KMS-11 (cell line): ENCODE measurements around the gene VAC14.

Experiments used
- H2AFZ ChIP-seq: fragments of 200-600 bp; sonication (generic); 2 replicates; pipeline ENCODE4 v1.6.1; 2016; ENCODE audit warnings: antibody characterized with exemption, mixed run types, low read depth
- H3K27ac ChIP-seq: fragments of 200-600 bp; sonication (generic); 2 replicates; pipeline ENCODE4 v1.6.1; 2016; ENCODE audit warnings: mild to moderate bottlenecking, mixed run types
- H3K27me3 ChIP-seq: fragments of 200-600 bp; sonication (generic); 2 replicates; pipeline ENCODE4 v1.6.1; 2017; ENCODE audit warnings: mild to moderate bottlenecking, low read depth, mixed run types, moderate library complexity; ENCODE audit not compliant: insufficient read depth
- H3K36me3 ChIP-seq: fragments of 200-600 bp; sonication (generic); 2 replicates; pipeline ENCODE4 v1.6.1; 2017; ENCODE audit warnings: mild to moderate bottlenecking, mixed run types; ENCODE audit not compliant: insufficient read depth
- H3K4me1 ChIP-seq: fragments of 200-600 bp; sonication (generic); 2 replicates; pipeline ENCODE4 v1.6.1; 2016; ENCODE audit warnings: mild to moderate bottlenecking, low read depth, mixed run types; ENCODE audit not compliant: poor library complexity, severe bottlenecking
- H3K4me2 ChIP-seq: fragments of 200-600 bp; sonication (generic); 2 replicates; pipeline ENCODE4 v1.7.0; 2016; ENCODE audit warnings: mild to moderate bottlenecking, mixed run types
- H3K4me3 ChIP-seq: fragments of 200-600 bp; sonication (generic); IDR thresholded peaks from 2 replicates; pipeline ENCODE4 v1.6.1; 2017; ENCODE audit warnings: low read depth, low read length, mixed read lengths; ENCODE audit not compliant: insufficient read depth
- H3K79me2 ChIP-seq: fragments of 200-600 bp; sonication (generic); 2 replicates; pipeline ENCODE4 v1.6.1; 2016; ENCODE audit warnings: low read depth, mixed run types; ENCODE audit not compliant: insufficient read depth
- H3K9ac ChIP-seq: fragments of 200-600 bp; sonication (generic); 2 replicates; pipeline ENCODE4 v1.6.1; 2016; ENCODE audit warnings: mild to moderate bottlenecking, mixed run types
- H4K20me1 ChIP-seq: fragments of 200-600 bp; sonication (generic); 2 replicates; pipeline ENCODE4 v1.6.1; 2016; ENCODE audit warnings: mild to moderate bottlenecking, mixed run types; ENCODE audit not compliant: insufficient read depth
- CTCF ChIP-seq: fragments of 200-600 bp; sonication (generic); conservative IDR thresholded peaks from 2 replicates; pipeline ENCODE4 v1.6.1; 2017; ENCODE audit warnings: low read depth, mild to moderate bottlenecking, antibody characterized with exemption, low read length, moderate library complexity, mixed read lengths

Gene VAC14

GRCh38 chr16:70703041-70703834 lies 97.7 kb downstream of the VAC14 start:
- H3K4me3 ChIP-seq = no peak overlapping the region
- H4K20me1 ChIP-seq = no peaks in the 10 kb centered on the region
- no peak overlapping the region for H3K27ac ChIP-seq
- no peak overlapping the region for H3K9ac ChIP-seq
- H3K4me2 ChIP-seq = no peak overlapping the region
- TF ChIP-seq CTCF = no peak
- no peaks in the 10 kb centered on the region for H3K27me3 ChIP-seq
- no peaks in the 10 kb centered on the region for H3K79me2 ChIP-seq
- no peaks in the 10 kb centered on the region for H3K4me1 ChIP-seq
- H3K36me3 ChIP-seq = no peaks in the 10 kb centered on the region
- H2AFZ ChIP-seq = no peak overlapping the region

- no peak for TF ChIP-seq CTCF
- Histone ChIP-seq H3K36me3 (no peaks in the 10 kb centered on the region), H3K79me2 (no peaks in the 10 kb centered on the region), H3K9ac (no peak overlapping the region), H3K27me3 (no peaks in the 10 kb centered on the region), H3K4me1 (no peaks in the 10 kb centered on the region), H3K4me2 (no peak overlapping the region), H2AFZ (no peak overlapping the region), H3K4me3 (no peak overlapping the region), H4K20me1 (no peaks in the 10 kb centered on the region), H3K27ac (no peak overlapping the region)
These were observed 98.3 kb downstream of the VAC14 start for GRCh38 chr16:70702624-70703023.

GRCh38 chr16:70701998-70702397 lies 99.0 kb downstream of the VAC14 start:
- Histone ChIP-seq H3K27ac (no peak overlapping the region), H3K4me3 (no peak overlapping the region), H3K27me3 (no peaks in the 10 kb centered on the region), H3K9ac (no peak overlapping the region), H3K4me2 (no peak overlapping the region), H3K4me1 (no peaks in the 10 kb centered on the region), H4K20me1 (no peaks in the 10 kb centered on the region), H3K79me2 (no peaks in the 10 kb centered on the region), H2AFZ (no peak overlapping the region), H3K36me3 (no peaks in the 10 kb centered on the region)
- TF ChIP-seq CTCF = no peak

GRCh38 chr16:70701596-70701995 lies 99.4 kb downstream of the VAC14 start:
- TF ChIP-seq CTCF = no peak
- H4K20me1 ChIP-seq = no peaks in the 10 kb centered on the region
- no peak overlapping the region for H3K27ac ChIP-seq

More at GRCh38 chr16:70701596-70701995, 99.4 kb downstream of the VAC14 start:
- no peaks in the 10 kb centered on the region for H3K4me1 ChIP-seq
- H3K79me2 ChIP-seq = no peaks in the 10 kb centered on the region
- no peak overlapping the region for H3K9ac ChIP-seq
- H3K4me2 ChIP-seq = no peak overlapping the region
- H3K27me3 ChIP-seq = no peaks in the 10 kb centered on the region
- no peak overlapping the region for H3K4me3 ChIP-seq
- H3K36me3 ChIP-seq = no peaks in the 10 kb centered on the region
- H2AFZ ChIP-seq = no peak overlapping the region
